Glutamatergic neuron (in vitro differentiated cells): ENCODE data around the gene MTMR1. TPM values are rescaled to one million over a fixed set of nuclear protein-coding genes. Genes with fewer than 3 reads are reported as not detected.

Source experiments
- DNase-seq: peaks from one replicate; pipeline ENCODE4 v3.0.0; 2022
- H3K27ac Mint-ChIP-seq: one replicate; pipeline ENCODE4 v1.8.0; 2020; ENCODE audit warnings: mild to moderate bottlenecking, mixed read lengths, inconsistent platforms; ENCODE audit not compliant: unreplicated experiment
- H3K27me3 Mint-ChIP-seq: one replicate; pipeline ENCODE4 v1.8.0; 2020; ENCODE audit warnings: mild to moderate bottlenecking, moderate library complexity, mixed read lengths, inconsistent platforms; ENCODE audit not compliant: unreplicated experiment
- H3K36me3 Mint-ChIP-seq: one replicate; pipeline ENCODE4 v1.8.0; 2020; ENCODE audit warnings: mild to moderate bottlenecking, mixed read lengths, inconsistent platforms; ENCODE audit not compliant: unreplicated experiment
- H3K4me1 Mint-ChIP-seq: one replicate; pipeline ENCODE4 v1.8.0; 2020; ENCODE audit warnings: mild to moderate bottlenecking, low read depth, mixed read lengths, inconsistent platforms; ENCODE audit not compliant: unreplicated experiment
- H3K4me3 Mint-ChIP-seq: one replicate; pipeline ENCODE4 v1.8.0; 2020; ENCODE audit warnings: mild to moderate bottlenecking, mixed read lengths, inconsistent platforms; ENCODE audit not compliant: unreplicated experiment
- H3K9me3 Mint-ChIP-seq: one replicate; pipeline ENCODE4 v1.8.0; 2020; ENCODE audit warnings: mild to moderate bottlenecking, moderate library complexity, mixed read lengths, inconsistent platforms; ENCODE audit not compliant: unreplicated experiment
- total RNA-seq: library from RNA; stranded (reverse); fragmentation: NEBNext Ultra II Directional; extraction: Animal tissue kit (Norgen Biotek cat#: 25700); gene quantifications from one replicate; pipeline ENCODE4 v1.2.1, GENCODE V29; 2021; ENCODE audit not compliant: unreplicated experiment
- TF ChIP-seq, protein P1 (sequence below): fragments of 200-600 bp; sonication (generic); IDR thresholded peaks from one replicate; pipeline ENCODE4 v1.5.0; 2021; ENCODE audit not compliant: partially characterized antibody, unreplicated experiment

The MTMR1 gene
- total RNA-seq, 1 donor from 2014 or later, result 29.6 TPM

DNA sequence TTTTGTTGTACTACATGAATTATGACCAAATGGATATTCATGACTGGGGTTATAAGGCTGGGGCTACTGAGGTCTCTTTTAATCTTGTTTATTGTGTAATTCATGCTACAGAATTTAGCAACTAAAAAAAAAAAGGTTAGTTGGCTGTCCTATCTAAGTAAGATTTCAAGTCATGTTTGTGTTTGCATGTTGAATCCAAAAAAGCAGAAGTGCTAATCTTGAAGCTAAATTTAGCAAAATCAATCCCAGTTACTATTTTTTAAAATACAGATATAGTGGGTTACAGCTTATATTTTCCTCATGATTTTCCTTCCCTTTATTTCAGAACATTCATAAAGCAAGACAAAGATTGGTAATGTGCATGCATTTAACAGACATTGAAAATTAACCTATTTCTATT is 19.4 kb downstream of the MTMR1 start:
- DNase-seq, result no peak
- H3K4me3 Mint-ChIP-seq, result no peak overlapping the region
- no peaks in the 10 kb centered on the region for H3K27me3 Mint-ChIP-seq
- H3K27ac Mint-ChIP-seq, result no peak overlapping the region
- H3K36me3 Mint-ChIP-seq, result no peaks in the 10 kb centered on the region
- TF ChIP-seq, protein P1, sequence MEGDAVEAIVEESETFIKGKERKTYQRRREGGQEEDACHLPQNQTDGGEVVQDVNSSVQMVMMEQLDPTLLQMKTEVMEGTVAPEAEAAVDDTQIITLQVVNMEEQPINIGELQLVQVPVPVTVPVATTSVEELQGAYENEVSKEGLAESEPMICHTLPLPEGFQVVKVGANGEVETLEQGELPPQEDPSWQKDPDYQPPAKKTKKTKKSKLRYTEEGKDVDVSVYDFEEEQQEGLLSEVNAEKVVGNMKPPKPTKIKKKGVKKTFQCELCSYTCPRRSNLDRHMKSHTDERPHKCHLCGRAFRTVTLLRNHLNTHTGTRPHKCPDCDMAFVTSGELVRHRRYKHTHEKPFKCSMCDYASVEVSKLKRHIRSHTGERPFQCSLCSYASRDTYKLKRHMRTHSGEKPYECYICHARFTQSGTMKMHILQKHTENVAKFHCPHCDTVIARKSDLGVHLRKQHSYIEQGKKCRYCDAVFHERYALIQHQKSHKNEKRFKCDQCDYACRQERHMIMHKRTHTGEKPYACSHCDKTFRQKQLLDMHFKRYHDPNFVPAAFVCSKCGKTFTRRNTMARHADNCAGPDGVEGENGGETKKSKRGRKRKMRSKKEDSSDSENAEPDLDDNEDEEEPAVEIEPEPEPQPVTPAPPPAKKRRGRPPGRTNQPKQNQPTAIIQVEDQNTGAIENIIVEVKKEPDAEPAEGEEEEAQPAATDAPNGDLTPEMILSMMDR, result no peak
- peaks cover 10% of the 10 kb centered on the region for H3K4me1 Mint-ChIP-seq
- H3K9me3 Mint-ChIP-seq, result no peaks in the 10 kb centered on the region

DNA sequence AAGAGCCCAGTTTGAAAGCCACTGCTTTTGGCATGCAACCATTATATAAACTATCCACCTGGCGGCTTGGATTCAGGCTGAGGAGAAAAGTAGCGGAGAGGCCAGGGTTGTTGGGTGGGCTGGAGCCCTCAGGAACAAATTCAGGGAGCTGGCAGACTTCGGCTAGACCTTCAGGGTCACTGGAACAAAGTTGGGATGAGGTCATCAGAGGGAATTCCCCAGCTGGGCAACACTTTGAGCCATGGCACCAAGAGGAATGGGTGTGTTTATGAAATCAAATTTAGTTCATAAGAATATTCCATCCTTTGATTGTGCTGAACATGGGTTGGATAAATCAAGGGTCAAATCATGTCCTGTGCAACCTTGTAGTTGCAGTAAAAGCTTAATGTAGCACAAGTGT is 22.0 kb downstream of the MTMR1 start:
- H3K27me3 Mint-ChIP-seq, result no peaks in the 10 kb centered on the region
- H3K4me1 Mint-ChIP-seq, result peaks cover 10% of the 10 kb centered on the region
- TF ChIP-seq, protein P1, result no peak
- no peak overlapping the region for H3K4me3 Mint-ChIP-seq
- H3K36me3 Mint-ChIP-seq, result no peaks in the 10 kb centered on the region
- no peak for DNase-seq
- no peak overlapping the region for H3K27ac Mint-ChIP-seq
- peaks cover 1% of the 10 kb centered on the region for H3K9me3 Mint-ChIP-seq

DNA sequence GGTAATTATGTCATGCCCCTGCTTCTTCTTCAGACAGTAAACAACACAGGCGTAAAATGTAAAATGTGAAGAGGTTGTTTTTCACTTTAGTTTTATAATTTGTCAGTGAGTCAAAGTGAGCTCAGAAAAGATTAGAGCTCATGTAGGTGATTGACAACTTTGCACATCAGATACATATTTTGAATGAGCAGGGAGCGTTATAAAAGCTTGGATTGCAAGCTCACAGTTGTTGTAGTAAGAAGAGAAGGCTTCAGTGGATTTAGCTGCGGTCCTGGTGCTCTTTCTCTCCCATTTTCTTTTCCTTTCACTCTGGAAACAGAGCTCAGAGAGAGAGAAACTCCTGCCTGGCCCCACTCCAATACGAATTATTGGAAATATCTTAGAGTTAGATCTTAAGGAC is 26.4 kb downstream of the MTMR1 start:
- H3K4me3 Mint-ChIP-seq, result no peak overlapping the region
- peaks cover 1% of the 10 kb centered on the region for H3K9me3 Mint-ChIP-seq
- no peak for DNase-seq
- peaks cover 7% of the 10 kb centered on the region for H3K4me1 Mint-ChIP-seq
- H3K27ac Mint-ChIP-seq, result no peak overlapping the region
- no peaks in the 10 kb centered on the region for H3K27me3 Mint-ChIP-seq
- H3K36me3 Mint-ChIP-seq, result no peaks in the 10 kb centered on the region
- TF ChIP-seq, protein P1, result no peak

DNA sequence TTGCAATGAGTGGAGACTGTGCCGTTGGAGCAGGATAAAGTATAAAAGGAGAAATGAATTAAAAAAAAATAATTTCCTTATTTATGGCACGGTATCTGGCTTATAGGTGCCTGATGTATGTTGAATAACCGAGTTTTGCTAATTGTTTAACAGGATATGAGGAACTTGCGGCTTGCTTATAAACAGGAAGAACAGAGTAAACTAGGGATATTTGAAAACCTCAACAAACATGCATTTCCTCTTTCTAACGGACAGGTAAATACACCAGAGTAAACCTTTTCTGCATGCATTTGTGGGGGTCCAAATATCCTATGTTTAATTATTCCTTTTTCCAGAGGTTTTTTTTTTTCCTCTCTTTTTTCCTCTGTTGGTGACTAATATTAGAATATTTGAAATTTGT is 36.8 kb downstream of the MTMR1 start:
- TF ChIP-seq, protein P1, result no peak
- no peaks in the 10 kb centered on the region for H3K4me1 Mint-ChIP-seq
- H3K36me3 Mint-ChIP-seq, result no peaks in the 10 kb centered on the region
- H3K27me3 Mint-ChIP-seq, result no peaks in the 10 kb centered on the region
- DNase-seq, result no peak
- H3K27ac Mint-ChIP-seq, result no peak overlapping the region
- H3K4me3 Mint-ChIP-seq, result no peak overlapping the region
- H3K9me3 Mint-ChIP-seq, result peaks cover 2% of the 10 kb centered on the region

DNA sequence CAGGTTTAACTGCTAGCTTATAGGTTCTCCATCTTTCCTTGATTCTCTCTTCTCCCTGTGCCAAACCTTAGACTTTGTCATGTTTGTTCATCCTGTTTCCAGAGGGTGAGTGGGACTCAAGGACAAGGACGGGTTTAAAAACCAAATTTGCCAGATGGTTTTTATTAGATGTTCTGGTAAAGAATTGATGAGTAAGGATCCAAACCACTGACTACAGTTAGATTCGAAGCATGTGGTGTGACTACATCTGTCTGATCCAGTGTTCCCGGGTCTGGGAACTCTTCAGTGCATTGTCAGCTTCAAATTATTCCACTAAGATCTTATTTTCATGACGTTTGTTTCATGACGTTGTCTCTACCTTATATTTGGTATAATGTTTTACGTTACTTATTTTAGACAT is 37.5 kb downstream of the MTMR1 start:
- Mint-ChIP-seq H3K4me1 (no peaks in the 10 kb centered on the region), H3K27me3 (no peaks in the 10 kb centered on the region), H3K36me3 (no peaks in the 10 kb centered on the region), H3K4me3 (no peak overlapping the region), H3K9me3 (no peaks in the 10 kb centered on the region), H3K27ac (no peak overlapping the region)
- no peak for DNase-seq
- TF ChIP-seq, protein P1, result no peak
